AG20443 (cell line): ENCODE data around the gene COPZ1.

Experiments used
- DNase-seq: peaks from one replicate; pipeline ENCODE4 v3.0.0; 2012; ENCODE audit warnings: low spot score, mixed read lengths

Gene COPZ1

GRCh38 chr12:54377007-54377406, 52.1 kb downstream of the COPZ1 start:
- no peak for DNase-seq

DNA sequence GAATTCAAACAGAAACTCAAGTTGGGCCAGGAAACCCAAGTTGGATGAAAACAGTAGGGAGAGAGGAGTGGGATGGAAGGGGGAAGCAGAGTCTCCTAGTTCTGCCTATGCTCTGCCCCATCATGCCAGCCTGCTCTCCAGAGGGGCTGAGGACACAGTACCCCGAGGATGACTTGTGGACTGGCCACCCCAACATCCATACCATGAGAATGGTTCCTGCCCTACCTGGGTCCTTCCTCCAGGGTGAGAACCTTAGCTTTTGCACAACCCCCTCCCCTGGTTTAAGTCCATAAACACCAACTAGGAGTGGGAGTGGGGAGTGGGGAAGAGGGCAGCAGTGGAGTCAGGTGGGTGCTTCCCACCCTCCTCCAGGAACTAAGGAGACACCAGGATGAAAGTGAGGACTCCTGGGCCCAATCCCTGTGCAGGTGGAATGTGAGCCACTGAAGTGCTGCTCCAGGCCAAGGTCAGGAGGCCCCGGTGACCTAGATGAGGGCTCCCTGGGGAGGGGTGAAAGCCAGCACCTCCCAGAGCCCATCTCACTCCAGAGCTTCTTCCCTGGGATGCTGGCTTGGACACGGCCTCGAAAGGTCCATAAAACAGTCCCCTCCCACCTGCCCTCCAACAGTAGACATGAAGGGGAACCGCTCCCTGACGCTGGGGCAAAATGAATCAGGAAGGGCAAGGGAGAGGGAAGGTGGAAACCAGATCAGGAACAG, 53.0 kb downstream of the COPZ1 start:
- DNase-seq: no peak

GRCh38 chr12:54378796-54379397, 54.0 kb downstream of the COPZ1 start:
- DNase-seq: peak; percentile 91

- peak; percentile 94 for DNase-seq
These were observed 54.7 kb downstream of the COPZ1 start for GRCh38 chr12:54379398-54380201.

DNA sequence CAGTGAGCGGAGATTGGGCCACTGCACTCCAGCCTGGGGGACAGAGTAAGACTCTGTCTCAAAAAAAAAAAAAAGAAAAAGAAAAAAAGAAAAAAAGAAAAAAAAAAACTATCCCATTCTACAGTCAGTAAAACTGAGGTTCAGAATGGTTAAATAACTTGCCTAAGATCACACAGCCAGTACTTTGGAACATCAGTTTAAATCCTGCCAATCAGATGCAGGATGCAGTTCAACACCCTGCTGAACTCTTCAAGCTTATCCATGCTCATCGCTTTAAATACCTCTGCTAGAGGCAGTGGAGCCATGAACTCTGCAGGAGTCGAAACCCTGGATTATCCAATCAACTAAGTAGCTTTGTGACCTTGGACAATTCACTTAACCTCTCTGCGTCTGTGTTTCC, 56.2 kb downstream of the COPZ1 start:
- no peak for DNase-seq

- DNase-seq: peak; percentile 86
These were observed 58.2 kb downstream of the COPZ1 start for GRCh38 chr12:54383041-54383609.

GRCh38 chr12:54384591-54385041, 59.7 kb downstream of the COPZ1 start, which contains the start of gene ZNF385A:
Gene ZNF385A, minus strand, starts transcription at chr12:54384733. Its CDS starts 219 bp downstream, at chr12:54384514.
- no peak for DNase-seq

GRCh38 chr12:54385251-54385914, 60.5 kb downstream of the COPZ1 start:
- DNase-seq: no peak

DNA sequence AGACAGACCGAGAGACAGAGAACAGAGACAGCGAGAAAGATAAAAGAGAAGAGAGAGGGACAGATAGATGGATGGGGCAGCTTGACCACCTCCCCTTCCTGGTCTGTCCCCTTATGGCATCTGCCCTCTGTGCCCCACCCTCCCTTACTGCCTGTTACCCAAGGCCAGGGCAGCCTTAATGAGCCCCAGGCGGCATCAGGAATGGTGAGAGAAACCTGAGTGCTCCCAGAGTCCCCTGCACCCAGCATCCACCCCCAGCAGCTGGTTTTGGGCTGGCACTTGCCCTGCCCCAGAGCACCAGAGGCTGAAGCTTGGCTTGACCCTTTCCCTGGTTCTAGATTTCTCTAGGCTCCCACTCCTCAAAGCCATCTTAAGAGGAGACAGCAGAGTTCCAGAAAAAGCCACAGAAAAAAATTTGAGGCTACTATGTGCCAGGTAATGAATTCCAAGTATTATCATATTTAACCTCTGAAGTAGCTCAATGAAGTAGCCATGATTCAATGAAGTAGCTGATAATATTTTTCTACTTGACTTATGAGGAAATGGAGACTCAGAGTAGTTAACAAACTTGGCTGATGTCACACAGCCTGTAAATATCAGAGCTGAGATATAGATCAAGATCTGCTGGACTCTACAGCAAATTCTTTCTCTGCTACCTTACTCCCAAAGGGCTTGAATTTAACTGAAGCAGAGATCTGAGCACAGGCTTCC, 61.6 kb downstream of the COPZ1 start:
- no peak for DNase-seq

DNA sequence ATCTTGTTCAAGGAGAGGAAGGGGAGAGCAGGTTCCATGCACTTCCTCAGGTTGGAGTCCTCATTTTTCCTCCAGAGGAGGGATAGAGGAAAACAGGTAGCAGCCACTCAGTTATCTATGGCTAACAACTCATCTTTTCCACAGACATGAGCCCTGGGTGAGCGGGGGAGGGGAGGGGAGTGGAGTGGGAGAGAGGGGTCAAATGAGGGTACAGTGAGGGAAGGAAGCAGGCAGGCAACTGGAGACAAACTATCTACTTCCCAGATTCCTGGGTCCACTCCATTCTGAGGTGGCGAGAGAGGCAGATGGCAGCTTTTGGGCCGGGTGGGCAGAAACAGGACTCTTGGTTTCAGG, 62.2 kb downstream of the COPZ1 start:
- DNase-seq: no peak

- no peak for DNase-seq
These were observed 63.6 kb downstream of the COPZ1 start for GRCh38 chr12:54388237-54389133.

DNA sequence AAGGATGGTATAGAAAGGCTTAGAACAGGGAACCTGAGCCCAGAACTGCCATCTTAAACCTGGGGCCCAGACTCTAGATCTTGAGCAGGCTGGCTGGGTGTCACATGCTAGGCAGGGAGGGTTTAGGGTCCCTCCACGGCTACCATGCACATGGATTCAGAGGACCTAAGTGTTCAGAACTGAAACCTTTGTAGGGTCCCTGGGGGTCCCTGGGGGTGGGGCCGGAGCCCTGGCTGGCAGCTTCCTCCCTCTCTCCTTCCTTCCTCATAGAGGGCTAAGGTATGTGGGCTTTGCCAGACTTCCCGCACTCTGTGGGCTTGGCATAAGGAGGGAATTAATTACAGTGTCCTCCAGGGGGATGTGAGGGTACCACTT, 64.2 kb downstream of the COPZ1 start:
- DNase-seq: no peak

- DNase-seq: no peak
These were observed 64.8 kb downstream of the COPZ1 start for GRCh38 chr12:54389607-54390175.

DNA sequence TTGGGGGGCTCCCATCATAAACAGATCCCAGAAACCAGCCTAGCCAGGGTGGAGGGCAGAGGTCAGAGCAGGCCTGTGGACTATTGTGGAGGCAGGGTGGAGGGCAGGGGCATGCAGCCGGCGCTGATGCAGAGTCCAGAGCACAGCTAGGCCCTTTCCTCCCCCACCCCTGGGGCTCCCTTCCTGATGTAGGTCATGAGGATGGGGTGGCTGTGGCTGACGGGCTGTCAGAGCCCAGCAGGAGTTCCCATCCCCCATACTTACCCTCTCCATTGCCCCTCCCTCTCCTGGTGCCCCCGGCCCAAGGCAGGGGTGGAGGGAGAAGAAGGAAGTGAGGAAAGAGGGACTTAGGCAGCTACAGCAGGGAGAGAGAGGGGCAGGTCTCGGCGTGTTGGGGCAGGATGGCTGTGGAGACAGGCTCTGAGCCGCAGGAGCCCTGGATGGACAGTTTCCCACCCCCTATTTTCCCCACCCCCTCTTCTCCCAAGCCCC, 65.3 kb downstream of the COPZ1 start:
- no peak for DNase-seq

- no peak for DNase-seq
These were observed 66.0 kb downstream of the COPZ1 start for GRCh38 chr12:54390668-54391551.

DNA sequence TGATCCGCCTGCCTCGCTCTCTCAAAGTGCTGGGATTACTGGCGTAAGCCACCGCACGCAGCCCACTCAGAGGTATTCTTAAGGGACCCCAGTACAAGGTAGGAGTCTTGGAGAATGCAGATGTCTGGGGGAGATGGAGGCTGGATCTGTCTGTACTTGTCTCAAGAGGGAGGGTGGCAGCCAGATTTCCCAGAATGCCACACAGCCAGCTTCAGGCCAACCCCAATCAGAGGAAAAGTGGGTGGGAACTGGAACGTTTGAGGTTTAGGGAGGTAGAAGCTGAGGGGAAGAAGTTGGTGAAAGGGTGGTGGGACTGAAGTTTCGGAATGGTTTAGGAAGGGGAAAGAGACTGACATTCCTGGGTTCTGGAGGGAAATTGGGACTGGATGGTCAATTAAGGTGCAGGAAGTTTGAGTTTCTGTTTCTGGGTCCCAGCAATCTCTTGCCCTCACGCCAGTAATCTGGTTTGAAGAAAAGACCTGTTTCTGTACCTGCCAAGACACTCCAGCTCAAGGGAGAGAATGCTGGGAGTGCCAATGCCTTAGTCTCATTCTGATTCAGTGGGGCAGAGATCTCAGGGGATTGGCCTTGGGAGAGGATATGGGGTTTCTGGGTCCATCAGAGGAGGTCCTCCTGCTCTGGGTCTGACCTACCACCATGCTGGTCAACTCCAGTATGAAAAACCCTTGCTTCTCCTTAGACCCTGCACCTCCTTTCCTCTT, 67.7 kb downstream of the COPZ1 start:
- no peak for DNase-seq

GRCh38 chr12:54393207-54393609, 68.3 kb downstream of the COPZ1 start:
- no peak for DNase-seq

- no peak for DNase-seq
These were observed 68.8 kb downstream of the COPZ1 start for GRCh38 chr12:54393743-54394142.
